ENCODE results near the gene NCOA6. TPM values are rescaled to one million over a fixed set of nuclear protein-coding genes. Genes with fewer than 3 reads are reported as not detected.

The NCOA6 gene
- polyA plus RNA-seq, 4 donors: 19.3 to 46.5 (median 28.9) TPM

GRCh38 chr20:34669094-34669493 is 156.4 kb downstream of the NCOA6 start:
- Histone ChIP-seq H3K4me1 (ENCODE audit: control insufficient read depth in 3 of 3, insufficient read depth in 2 of 3, low read depth in 1 of 3, low read length in 2 of 3) (no peaks in the 10 kb centered on the region), H3K27ac (ENCODE audit: low read depth in 1 of 3, low read length in 2 of 3) (no peak overlapping the region), H3K4me3 (ENCODE audit: low read depth in 1 of 3, low read length in 3 of 3) (no peak overlapping the region), H3K27me3 (ENCODE audit: control insufficient read depth in 3 of 3, insufficient read depth in 3 of 3, low read length in 3 of 3) (no peaks in the 10 kb centered on the region), H3K9me3 (ENCODE audit: control insufficient read depth in 2 of 2, insufficient read depth in 1 of 2, low read depth in 1 of 2, low read length in 1 of 2) (peaks cover 0 to 3% of the 10 kb centered on the region in 2 donors), H3K36me3 (ENCODE audit: control insufficient read depth in 3 of 3, insufficient read depth in 2 of 3, low read depth in 1 of 3, low read length in 3 of 3) (peaks cover 0 to 2% (median 0%) of the 10 kb centered on the region in 3 donors)
- DNase-seq (no peak), FAIRE-seq (no peak)
- whole genome bisulfite sequencing, 3 donors: 95 to 100% (median 96%) methylated on average over 1 of the region's 1 CpG

Other genes with a start within 250 kb of the NCOA6 start
- gene PIGU, start 148.6 kb downstream of the NCOA6 start, polyA plus RNA-seq: 10 to 100 TPM in 2 of 4 donors, 1 to 10 TPM in 2; 4.9 to 34.3 (median 16.2) TPM
- 10 to 100 TPM in 3 of 4 donors, 1 to 10 TPM in 1; 7.7 to 30.6 (median 19.8) TPM for gene TP53INP2, start 121.3 kb downstream of the NCOA6 start, polyA plus RNA-seq
- gene GGT7, start 47.2 kb upstream of the NCOA6 start, polyA plus RNA-seq: 10 to 100 TPM in 2 of 4 donors, 1 to 10 TPM in 2; 5.3 to 14.5 (median 10.9) TPM
- 100 to 1,000 TPM in 3 of 4 donors, 10 to 100 TPM in 1; 37.0 to 295 (median 161) TPM for gene ACSS2, start 51.0 kb upstream of the NCOA6 start, polyA plus RNA-seq
- 10 to 100 TPM; 17.4 to 79.2 (median 57.8) TPM for gene GSS, start 130.2 kb upstream of the NCOA6 start, polyA plus RNA-seq
- gene MYH7B, start 130.2 kb upstream of the NCOA6 start, polyA plus RNA-seq: 1 to 10 TPM in 1 of 4 donors, under 1 TPM in 2, not detected in 1; 0.52 to 2.2 (median 0.89) TPM

Measured in small intestine (tissue), 7 donors.